HTR-8/SVneo (cell line): ENCODE measurements around the gene GPS1.

ENCODE experiments used
- DNase-seq: peaks from one replicate; pipeline ENCODE4 v3.0.0; 2011; ENCODE audit warnings: low spot score, mixed read lengths; ENCODE audit not compliant: insufficient read length
- FAIRE-seq: peaks from 2 replicates; lab custom pipeline; 2011; peaks lifted over from hg19 to GRCh38; lab: Jason Lieb, UNC

Gene GPS1

GRCh38 chr17:82086941-82087906, 35.5 kb downstream of the GPS1 start:
- FAIRE-seq (no peak), DNase-seq (no peak)

GRCh38 chr17:82087961-82088837, 36.5 kb downstream of the GPS1 start:
- FAIRE-seq, result no peak
- DNase-seq, result no peak

GRCh38 chr17:82088838-82089722, 37.4 kb downstream of the GPS1 start:
- DNase-seq (no peak), FAIRE-seq (no peak)

GRCh38 chr17:82089723-82090548, 38.2 kb downstream of the GPS1 start:
- no peak for DNase-seq
- no peak for FAIRE-seq

- DNase-seq, result no peak
- no peak for FAIRE-seq
Observed at GRCh38 chr17:82090549-82091263, 39.0 kb downstream of the GPS1 start.

GRCh38 chr17:82091264-82092066, 39.8 kb downstream of the GPS1 start:
- DNase-seq, result no peak
- FAIRE-seq, result no peak

- no peak for FAIRE-seq
Observed at GRCh38 chr17:82092094-82092586, 40.4 kb downstream of the GPS1 start.

GRCh38 chr17:82092628-82092994, 40.9 kb downstream of the GPS1 start:
- FAIRE-seq (no peak), DNase-seq (no peak)

More at GRCh38 chr17:82092094-82092586, 40.4 kb downstream of the GPS1 start:
- DNase-seq, result no peak

GRCh38 chr17:82092995-82093751, 41.5 kb downstream of the GPS1 start:
- DNase-seq (no peak), FAIRE-seq (no peak)

- DNase-seq (no peak), FAIRE-seq (no peak)
Observed at GRCh38 chr17:82094931-82095776, 43.5 kb downstream of the GPS1 start.

GRCh38 chr17:82095777-82096708, 44.3 kb downstream of the GPS1 start:
- no peak for DNase-seq
- FAIRE-seq, result no peak

- FAIRE-seq (no peak), DNase-seq (no peak)
Observed at GRCh38 chr17:82096709-82097183, 45.0 kb downstream of the GPS1 start.

GRCh38 chr17:82097184-82097918, 45.7 kb downstream of the GPS1 start:
- no peak for FAIRE-seq
- DNase-seq, result peak; percentile 37

- no peak for FAIRE-seq
- DNase-seq, result no peak
Observed at GRCh38 chr17:82097919-82098168, 46.1 kb downstream of the GPS1 start.
